Kidney glomerular epithelial cell (primary cell): Measurements from ENCODE around the gene TNS1.

Source experiments
- DNase-seq: peaks from one replicate; lab custom pipeline; 2025; lab: John Stamatoyannopoulos, UW

The TNS1 gene

GRCh38 chr2:217897816-217898806 is 104.7 kb downstream of the TNS1 start:
- DNase-seq = no peak

DNA sequence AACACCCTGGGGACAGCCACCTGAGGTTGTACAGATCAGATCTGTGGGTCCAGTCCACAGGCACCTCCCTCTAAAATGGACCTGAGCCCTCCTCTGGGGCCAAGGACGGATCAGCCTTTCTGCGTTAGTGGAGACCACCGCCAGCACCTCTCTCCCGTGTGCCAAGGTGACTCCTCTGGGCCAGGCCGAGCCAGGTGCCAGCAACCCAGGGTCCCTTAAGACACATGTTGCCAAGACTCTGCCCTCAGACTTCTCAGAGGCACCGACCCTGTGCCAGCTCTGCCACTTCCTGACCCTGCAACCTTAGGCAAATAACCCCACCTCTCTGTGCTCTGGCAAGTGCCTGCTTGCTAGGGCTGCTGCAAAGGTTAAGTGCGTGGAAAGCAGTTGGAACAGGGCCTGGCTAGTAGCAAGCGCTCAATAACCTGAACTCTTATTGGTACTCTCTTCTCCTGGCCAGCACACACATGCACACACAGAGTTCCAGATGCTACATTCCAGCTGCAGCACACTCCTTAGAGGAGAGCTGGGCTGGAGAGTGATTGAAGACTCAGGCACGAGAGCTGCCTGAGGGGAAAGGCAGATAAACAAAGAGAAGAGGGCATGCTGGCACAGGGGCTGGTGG is 105.6 kb downstream of the TNS1 start:
- no peak for DNase-seq

DNA sequence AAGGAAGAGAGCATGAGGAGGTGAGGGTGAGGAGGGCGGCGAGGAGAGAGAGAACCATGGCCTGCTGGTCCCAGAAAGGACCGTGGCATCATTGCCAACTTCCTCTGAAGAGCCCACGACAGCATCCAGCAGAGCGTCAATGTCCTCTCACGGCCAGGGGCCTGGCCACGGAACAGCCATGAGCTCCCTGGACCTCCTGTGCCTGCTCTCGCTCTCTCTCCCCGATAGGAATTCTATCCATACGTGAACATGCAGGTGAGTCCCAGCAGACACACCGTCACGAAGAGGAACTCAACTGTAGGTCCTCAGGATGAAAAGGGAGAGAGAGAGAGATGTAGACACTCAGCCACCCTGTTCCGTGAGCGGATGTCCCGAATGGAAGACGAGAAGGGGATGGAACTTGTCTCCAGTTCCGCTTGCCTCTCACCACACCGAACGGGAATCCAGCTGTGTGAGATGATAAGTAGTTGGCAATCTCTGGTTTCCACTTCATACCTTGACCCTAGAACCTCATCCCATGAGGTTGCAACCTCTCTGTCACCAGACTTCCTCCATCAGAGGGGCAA is 107.6 kb downstream of the TNS1 start:
- DNase-seq = no peak

GRCh38 chr2:217893440-217893839 is 109.4 kb downstream of the TNS1 start:
- no peak for DNase-seq

GRCh38 chr2:217892560-217892959 is 110.2 kb downstream of the TNS1 start:
- no peak for DNase-seq

- peak; percentile 55 for DNase-seq
These were observed 112.3 kb downstream of the TNS1 start for GRCh38 chr2:217890445-217890844.

GRCh38 chr2:217889656-217890055 is 113.1 kb downstream of the TNS1 start:
- no peak for DNase-seq

GRCh38 chr2:217887841-217888701 is 114.7 kb downstream of the TNS1 start:
- no peak for DNase-seq

GRCh38 chr2:217886720-217887309 is 116.0 kb downstream of the TNS1 start:
- peak; percentile 64 for DNase-seq

- DNase-seq = no peak
These were observed 116.7 kb downstream of the TNS1 start for GRCh38 chr2:217886091-217886490.

DNA sequence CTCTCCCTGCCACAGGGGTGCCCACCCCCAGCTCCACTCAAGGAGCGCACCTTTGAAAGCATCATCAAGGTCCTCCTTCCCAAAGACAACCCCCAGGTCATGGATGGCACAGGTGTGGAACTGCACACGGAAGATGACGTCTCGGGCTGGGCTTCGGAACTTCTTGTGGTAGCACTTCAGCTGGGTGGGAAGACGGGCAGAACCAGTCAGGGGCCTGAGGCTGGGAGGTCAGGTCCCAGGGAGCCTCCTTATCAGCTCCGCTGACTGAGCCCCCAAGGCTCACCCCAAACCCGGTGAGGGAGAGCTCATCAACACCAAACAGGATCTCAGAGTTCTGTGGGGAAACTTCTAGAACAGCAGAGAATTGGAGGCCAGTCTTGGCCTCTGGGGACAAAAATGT is 117.8 kb downstream of the TNS1 start:
- DNase-seq = no peak

DNA sequence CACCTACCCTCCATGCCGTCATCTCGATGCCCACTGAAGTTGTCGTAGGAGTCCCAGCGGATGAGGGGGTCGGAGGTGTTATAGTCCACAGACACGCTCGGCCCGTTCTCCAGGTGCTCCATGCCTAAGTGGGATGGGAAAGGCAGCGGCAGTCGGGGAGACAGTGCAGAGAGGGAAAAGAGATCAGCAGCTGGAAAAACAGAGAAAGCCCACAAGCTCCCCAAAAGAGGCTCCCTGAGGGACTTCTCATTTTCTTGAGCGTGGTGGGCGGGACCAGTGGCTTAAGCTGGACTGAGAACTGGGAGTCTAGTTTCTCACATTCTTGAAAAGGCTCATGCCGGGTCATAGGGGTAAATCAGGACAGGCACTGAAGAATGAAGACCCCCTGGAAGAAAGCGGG is 121.9 kb downstream of the TNS1 start:
- DNase-seq = no peak

DNA sequence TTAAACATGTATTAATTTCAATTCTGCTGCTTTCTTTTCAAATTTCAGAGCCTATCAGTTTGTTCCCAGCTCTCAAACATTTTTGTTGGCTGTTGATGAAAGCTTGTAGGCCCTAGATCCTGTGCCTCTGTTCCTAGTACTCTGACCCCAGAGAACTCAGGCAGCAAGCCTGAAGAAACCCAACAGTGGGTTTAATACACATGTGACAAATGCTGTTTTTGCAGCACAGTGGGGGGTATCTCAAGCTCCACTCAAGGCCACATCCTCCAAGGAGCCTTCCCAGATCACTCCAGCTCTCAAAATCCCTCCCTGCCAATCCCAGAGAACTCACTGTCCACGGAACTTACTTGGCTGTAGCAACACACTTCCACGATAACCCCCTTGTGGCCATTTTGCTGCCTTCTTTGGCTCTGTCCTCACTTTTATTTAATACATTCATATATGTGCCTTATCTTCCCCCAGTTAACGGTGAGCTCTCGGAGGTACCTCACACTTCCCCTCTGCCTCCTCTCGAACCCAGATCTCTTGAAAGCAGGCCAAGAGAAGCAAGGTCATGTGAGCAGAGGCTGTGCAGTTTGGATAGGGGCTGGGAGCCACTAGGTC is 122.4 kb downstream of the TNS1 start:
- no peak for DNase-seq

DNA sequence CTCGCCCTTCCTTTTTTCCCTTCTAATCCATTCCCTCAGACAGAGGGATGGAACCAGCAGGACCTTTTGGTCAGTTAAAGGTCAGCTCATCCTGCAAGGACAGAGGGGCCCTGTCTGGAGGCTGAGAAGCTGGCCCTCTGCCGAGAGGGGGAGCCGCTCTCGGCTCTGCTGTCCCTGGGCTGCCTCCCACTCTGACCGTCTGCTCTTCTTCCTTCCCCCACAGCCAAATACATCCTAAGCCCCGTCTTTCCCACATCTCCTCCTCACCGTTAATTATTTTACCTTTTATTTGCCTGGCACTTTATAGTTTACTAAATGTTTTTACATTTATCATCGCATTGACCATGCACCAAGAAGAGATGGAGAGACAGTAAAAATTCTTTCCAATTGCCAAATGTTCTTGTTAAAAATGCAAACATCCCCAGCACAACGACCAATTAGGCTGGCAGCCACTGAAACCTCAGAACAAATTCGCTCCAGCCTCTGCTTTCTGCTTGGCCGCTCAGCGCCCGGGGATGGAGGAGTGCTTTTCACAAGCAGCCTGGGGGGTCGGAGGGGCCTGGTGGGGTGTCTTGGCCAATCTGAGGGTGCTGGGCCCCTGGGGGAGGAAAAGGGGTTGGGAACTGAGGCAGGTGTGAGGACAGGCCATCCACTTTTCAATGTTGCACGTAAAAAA is 123.7 kb downstream of the TNS1 start:
- DNase-seq = no peak

DNA sequence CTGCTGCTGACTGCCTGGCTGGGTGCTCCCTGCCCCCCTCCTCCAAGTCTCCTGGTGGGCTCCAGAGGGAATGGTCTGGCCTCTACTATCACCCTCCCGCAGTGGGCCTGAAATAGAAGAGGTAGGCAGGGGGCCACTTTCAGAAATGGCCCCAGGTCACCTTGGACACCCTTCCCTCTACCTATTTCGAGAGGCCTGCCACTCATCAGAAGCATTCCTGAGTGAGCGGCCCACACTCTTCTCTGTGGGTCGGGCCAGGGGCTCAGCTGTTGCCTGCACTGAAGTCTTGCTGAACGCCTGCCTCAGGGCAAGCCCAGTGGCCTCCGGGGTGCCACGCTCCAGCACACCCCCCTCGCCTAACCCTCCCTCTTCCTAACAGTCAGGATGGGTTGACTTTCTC is 124.9 kb downstream of the TNS1 start:
- no peak for DNase-seq

DNA sequence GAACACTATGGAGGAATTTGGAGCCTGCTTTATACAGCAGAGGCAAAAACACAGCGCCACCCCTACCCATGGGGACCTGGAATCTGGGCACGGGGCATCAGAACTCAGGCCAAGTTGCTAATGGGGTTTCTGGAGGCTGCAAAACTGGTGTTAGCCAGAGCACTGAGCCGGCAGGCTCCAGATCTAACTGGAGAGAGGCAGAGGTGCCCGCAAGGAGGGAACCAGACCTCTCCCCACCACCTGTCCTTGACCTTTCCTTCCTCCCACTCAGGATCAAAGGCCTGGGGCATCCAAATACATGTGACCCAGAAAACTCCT is 126.6 kb downstream of the TNS1 start:
- DNase-seq = no peak

- DNase-seq = no peak
These were observed 127.1 kb downstream of the TNS1 start for GRCh38 chr2:217875556-217876252.

GRCh38 chr2:217875138-217875537 is 127.7 kb downstream of the TNS1 start:
- DNase-seq = no peak

GRCh38 chr2:217873371-217873770 is 129.4 kb downstream of the TNS1 start:
- no peak for DNase-seq

DNA sequence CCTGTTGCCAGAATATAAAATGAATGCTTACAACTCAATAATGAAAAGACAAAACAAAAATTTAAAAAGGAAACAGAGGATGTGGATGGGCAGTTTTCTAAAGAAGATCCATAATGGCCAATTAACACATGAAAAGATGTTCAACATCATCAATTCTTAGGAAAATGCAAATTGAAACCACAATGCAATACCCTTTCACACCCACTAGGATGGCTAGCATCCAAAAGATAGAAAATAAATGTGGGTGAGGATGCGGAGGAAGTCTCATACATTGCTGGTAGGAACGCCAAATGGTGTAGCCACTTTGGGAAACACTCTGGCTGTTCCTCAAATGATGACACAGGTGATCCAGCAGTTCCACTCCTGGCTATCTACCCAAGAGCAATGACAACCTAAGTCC is 130.5 kb downstream of the TNS1 start:
- no peak for DNase-seq
